HG03159 (cell line): ENCODE results near the gene CD3E.
"Not testable (repeated sequence)": the region's sequence is repeated elsewhere in the genome, so short reads cannot be mapped to it uniquely, and the experiment has no call there.

Source experiments
- ATAC-seq: cut with Tn5 transposase; IDR thresholded peaks from one replicate; pipeline ENCODE4 v1.9.1; 2021; ENCODE audit warnings: mild to moderate bottlenecking, moderate library complexity; ENCODE audit not compliant: unreplicated experiment

The CD3E gene

GRCh38 chr11:118290923-118291322 is 13.6 kb upstream of the CD3E start:
- ATAC-seq = no peak

- no peak for ATAC-seq
These were observed 12.9 kb upstream of the CD3E start for GRCh38 chr11:118291477-118292135.

- no peak for ATAC-seq
These were observed 10.5 kb upstream of the CD3E start for GRCh38 chr11:118294053-118294452.

- ATAC-seq = no peak
These were observed 9.3 kb upstream of the CD3E start for GRCh38 chr11:118295199-118295598.

- ATAC-seq = no peak
These were observed 8.6 kb upstream of the CD3E start for GRCh38 chr11:118295815-118296454.

- no peak for ATAC-seq
These were observed 2.8 kb upstream of the CD3E start for GRCh38 chr11:118301600-118302195.

- no peak for ATAC-seq
These were observed 333 bp upstream of the CD3E start for GRCh38 chr11:118304227-118304567.

- no peak for ATAC-seq
These were observed 1.2 kb downstream of the CD3E start for GRCh38 chr11:118305726-118306125.

GRCh38 chr11:118306556-118306955 is 2.0 kb downstream of the CD3E start:
- ATAC-seq = no peak

- not testable (repeated sequence) for ATAC-seq
These were observed 4.5 kb downstream of the CD3E start for GRCh38 chr11:118308995-118309528.

- no peak for ATAC-seq
These were observed 5.7 kb downstream of the CD3E start for GRCh38 chr11:118310271-118310670.

GRCh38 chr11:118310781-118311485 is 6.4 kb downstream of the CD3E start:
- no peak for ATAC-seq

GRCh38 chr11:118311518-118311917 is 7.0 kb downstream of the CD3E start:
- ATAC-seq = no peak

GRCh38 chr11:118312328-118312727 is 7.8 kb downstream of the CD3E start:
- ATAC-seq = no peak

GRCh38 chr11:118313242-118313641 is 8.7 kb downstream of the CD3E start:
- no peak for ATAC-seq

- ATAC-seq = no peak
These were observed 10.5 kb downstream of the CD3E start for GRCh38 chr11:118314988-118315411.

- ATAC-seq = no peak
These were observed 13.6 kb downstream of the CD3E start for GRCh38 chr11:118318124-118318523.

GRCh38 chr11:118318581-118319336 is 14.2 kb downstream of the CD3E start:
- no peak for ATAC-seq

GRCh38 chr11:118319337-118319707 is 14.8 kb downstream of the CD3E start:
- no peak for ATAC-seq

- no peak for ATAC-seq
These were observed 16.0 kb downstream of the CD3E start for GRCh38 chr11:118320515-118320914.
